HEK293 (cell line): ENCODE results near the gene SPTSSB.

Experiments
- CTCF ChIA-PET: fragments of 350-600 bp; formaldehyde crosslinking; extraction: SDS; loops from one replicate; lab custom pipeline; 2021; ENCODE audit warnings: antibody characterized with exemption; lab: Yijun Ruan, JAX
- POLR2A ChIA-PET: fragments of 300-600 bp; formaldehyde crosslinking; extraction: SDS; loops from one replicate; lab custom pipeline; 2020; ENCODE audit warnings: antibody characterized with exemption, inconsistent platforms; lab: Yijun Ruan, JAX
- H3K27ac ChIP-seq: fragments of 200-500 bp; sonication (Bioruptor generic); 2 replicates; pipeline ENCODE4 v1.5.1; 2014; ENCODE audit warnings: low read depth, low read length, control low read depth, inconsistent platforms; ENCODE audit errors: extremely low read depth
- H3K36me3 ChIP-seq, 2 experiments: fragments of 200-500 bp in 1 of 2; sonication (Bioruptor generic) in 1 of 2; 1 replicate in 1 of 2; 2 replicates in 1 of 2; pipeline ENCODE4 v1.5.1; 2014 to 2017; ENCODE audit warnings: inconsistent platforms in 2 of 2, low read length in 2 of 2; ENCODE audit not compliant: control insufficient read depth in 2 of 2, insufficient read depth in 1 of 2
- H3K4me1 ChIP-seq: fragments of 200-500 bp; sonication (Bioruptor generic); 2 replicates; pipeline ENCODE4 v1.5.1; 2014; ENCODE audit warnings: mild to moderate bottlenecking, low read length, inconsistent platforms; ENCODE audit not compliant: control insufficient read depth, insufficient read depth
- H3K4me3 ChIP-seq: 2 replicates; pipeline ENCODE4 v1.5.1; 2011; ENCODE audit warnings: low read depth, mild to moderate bottlenecking, control low read depth, low read length, moderate library complexity
- H3K9me3 ChIP-seq: fragments of 200-500 bp; sonication (Bioruptor generic); 2 replicates; pipeline ENCODE4 v1.5.1; 2014; ENCODE audit warnings: low read depth, low read length, inconsistent platforms; ENCODE audit not compliant: control insufficient read depth, insufficient read depth
- GLI2 ChIP-seq: fragments of 450-650 bp; formaldehyde crosslinking; IDR thresholded peaks from 2 replicates; pipeline ENCODE4; 2017; ENCODE audit warnings: missing biosample characterization, missing genetic modification characterization, low read depth, borderline replicate concordance
- IKZF3 ChIP-seq: fragments of 450-650 bp; IDR thresholded peaks from 2 replicates; pipeline ENCODE4 v1.5.0; 2018; ENCODE audit warnings: missing biosample characterization, mild to moderate bottlenecking, missing genetic modification characterization, moderate library complexity
- SALL2 ChIP-seq: fragments of 450-650 bp; formaldehyde crosslinking; IDR thresholded peaks from 2 replicates; pipeline ENCODE4 v1.5.0; 2017; ENCODE audit warnings: missing biosample characterization, mild to moderate bottlenecking, missing genetic modification characterization, borderline replicate concordance
- YY2 ChIP-seq: fragments of 450-650 bp; formaldehyde crosslinking; IDR thresholded peaks from 2 replicates; pipeline ENCODE4 v1.5.1; 2016; ENCODE audit warnings: missing biosample characterization, missing genetic modification characterization
- ZBTB1 ChIP-seq: fragments of 450-650 bp; formaldehyde crosslinking; IDR thresholded peaks from 2 replicates; pipeline ENCODE4 v1.5.1; 2016; ENCODE audit warnings: missing biosample characterization, missing genetic modification characterization
- ZNF114 ChIP-seq: fragments of 450-650 bp; formaldehyde crosslinking; IDR thresholded peaks from 2 replicates; pipeline ENCODE4 v1.5.0; 2017; ENCODE audit warnings: missing biosample characterization, missing genetic modification characterization
- ZNF202 ChIP-seq: fragments of 450-650 bp; formaldehyde crosslinking; IDR thresholded peaks from 2 replicates; pipeline ENCODE4 v1.5.1; 2016; ENCODE audit warnings: missing biosample characterization, missing genetic modification characterization, borderline replicate concordance
- ZNF214 ChIP-seq: fragments of 450-650 bp; formaldehyde crosslinking; IDR thresholded peaks from 2 replicates; pipeline ENCODE4 v1.5.1; 2017; ENCODE audit warnings: missing biosample characterization, mild to moderate bottlenecking, missing genetic modification characterization, borderline replicate concordance
- ZNF221 ChIP-seq: fragments of 450-650 bp; formaldehyde crosslinking; IDR thresholded peaks from 2 replicates; pipeline ENCODE4 v1.5.1; 2017; ENCODE audit warnings: missing biosample characterization, missing genetic modification characterization, borderline replicate concordance
- ZNF239 ChIP-seq: fragments of 450-650 bp; formaldehyde crosslinking; IDR thresholded peaks from 2 replicates; pipeline ENCODE4 v1.5.1; 2016; ENCODE audit warnings: missing biosample characterization, missing genetic modification characterization
- ZNF423 ChIP-seq: fragments of 450-650 bp; formaldehyde crosslinking; IDR thresholded peaks from 2 replicates; pipeline ENCODE4 v1.5.1; 2016; ENCODE audit warnings: missing biosample characterization, missing genetic modification characterization
- ZNF561 ChIP-seq: fragments of 450-650 bp; IDR thresholded peaks from 2 replicates; pipeline ENCODE4 v1.5.1; 2018; ENCODE audit warnings: missing biosample characterization, missing genetic modification characterization, borderline replicate concordance
- ZNF747 ChIP-seq: fragments of 450-650 bp; formaldehyde crosslinking; IDR thresholded peaks from 2 replicates; pipeline ENCODE4 v1.5.1; 2016; ENCODE audit warnings: missing biosample characterization, missing genetic modification characterization
- ZNF76 ChIP-seq: fragments of 450-650 bp; formaldehyde crosslinking; IDR thresholded peaks from 2 replicates; pipeline ENCODE4; 2016; ENCODE audit warnings: low read depth, missing biosample characterization, missing genetic modification characterization, borderline replicate concordance
- ZNF776 ChIP-seq: fragments of 450-650 bp; formaldehyde crosslinking; IDR thresholded peaks from 2 replicates; pipeline ENCODE4 v1.5.0; 2017; ENCODE audit warnings: missing biosample characterization, missing genetic modification characterization, borderline replicate concordance
- ZNF830 ChIP-seq: fragments of 450-650 bp; IDR thresholded peaks from 2 replicates; pipeline ENCODE4 v1.5.0; 2018; ENCODE audit warnings: missing biosample characterization, missing genetic modification characterization, low read depth, mild to moderate bottlenecking, moderate library complexity
- ZSCAN30 ChIP-seq: fragments of 450-650 bp; IDR thresholded peaks from 2 replicates; pipeline ENCODE4 v1.5.1; 2018; ENCODE audit warnings: missing biosample characterization, mild to moderate bottlenecking, missing genetic modification characterization, moderate library complexity
- TF ChIP-seq, protein P1 (sequence below): fragments of 450-650 bp; formaldehyde crosslinking; conservative IDR thresholded peaks from 2 replicates; pipeline ENCODE4 v1.5.1; 2016; ENCODE audit warnings: low read depth, missing biosample characterization, missing genetic modification characterization
- TF ChIP-seq, protein P2 (sequence below): fragments of 450-650 bp; formaldehyde crosslinking; IDR thresholded peaks from 2 replicates; pipeline ENCODE4 v1.5.1; 2016; ENCODE audit warnings: missing biosample characterization, missing genetic modification characterization
- TF ChIP-seq, protein P3 (sequence below): fragments of 450-650 bp; formaldehyde crosslinking; IDR thresholded peaks from 2 replicates; pipeline ENCODE4 v1.5.1; 2016; ENCODE audit warnings: missing biosample characterization, missing genetic modification characterization

The SPTSSB gene

DNA sequence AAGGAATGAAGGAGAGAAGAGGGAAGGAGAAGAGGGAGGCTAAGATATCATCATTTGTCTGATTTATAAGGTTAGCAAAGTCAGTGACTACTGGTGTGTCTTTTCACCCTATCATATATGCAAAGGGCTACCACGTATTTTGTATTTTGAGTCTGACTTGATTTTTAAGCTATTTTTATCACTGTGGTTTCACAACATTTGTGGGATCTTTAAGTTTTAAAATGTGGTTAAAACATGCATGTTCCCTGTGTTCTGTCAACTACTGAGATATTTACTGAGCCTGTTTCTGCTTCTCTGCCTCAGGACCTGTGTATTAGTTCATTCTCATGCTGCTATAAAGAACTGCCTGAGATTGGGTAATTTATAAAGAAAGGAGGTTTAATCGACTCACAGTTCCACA lies 22.5 kb upstream of the SPTSSB start:
- Histone ChIP-seq H3K36me3 (no peaks in the 10 kb centered on the region), H3K4me1 (no peaks in the 10 kb centered on the region), H3K9me3 (no peaks in the 10 kb centered on the region), H3K4me3 (no peak overlapping the region), H3K27ac (no peak overlapping the region)
- POLR2A ChIA-PET = no interaction called here
- TF ChIP-seq ZNF202 (tag by site-specific recombination) (no peak), ZNF221 (tag by site-specific recombination) (no peak), YY2 (tag by site-specific recombination) (no peak), ZBTB1 (tag by site-specific recombination) (no peak), ZNF114 (tag by site-specific recombination) (no peak), ZNF747 (tag by site-specific recombination) (no peak), IKZF3 (tag by site-specific recombination) (no peak), SALL2 (tag by site-specific recombination) (no peak), ZNF214 (tag by site-specific recombination) (no peak), ZNF561 (tag by site-specific recombination) (no peak), ZSCAN30 (tag by site-specific recombination) (no peak), ZNF76 (tag by site-specific recombination) (no peak), GLI2 (tag by site-specific recombination) (no peak)
- TF ChIP-seq, protein P1, sequence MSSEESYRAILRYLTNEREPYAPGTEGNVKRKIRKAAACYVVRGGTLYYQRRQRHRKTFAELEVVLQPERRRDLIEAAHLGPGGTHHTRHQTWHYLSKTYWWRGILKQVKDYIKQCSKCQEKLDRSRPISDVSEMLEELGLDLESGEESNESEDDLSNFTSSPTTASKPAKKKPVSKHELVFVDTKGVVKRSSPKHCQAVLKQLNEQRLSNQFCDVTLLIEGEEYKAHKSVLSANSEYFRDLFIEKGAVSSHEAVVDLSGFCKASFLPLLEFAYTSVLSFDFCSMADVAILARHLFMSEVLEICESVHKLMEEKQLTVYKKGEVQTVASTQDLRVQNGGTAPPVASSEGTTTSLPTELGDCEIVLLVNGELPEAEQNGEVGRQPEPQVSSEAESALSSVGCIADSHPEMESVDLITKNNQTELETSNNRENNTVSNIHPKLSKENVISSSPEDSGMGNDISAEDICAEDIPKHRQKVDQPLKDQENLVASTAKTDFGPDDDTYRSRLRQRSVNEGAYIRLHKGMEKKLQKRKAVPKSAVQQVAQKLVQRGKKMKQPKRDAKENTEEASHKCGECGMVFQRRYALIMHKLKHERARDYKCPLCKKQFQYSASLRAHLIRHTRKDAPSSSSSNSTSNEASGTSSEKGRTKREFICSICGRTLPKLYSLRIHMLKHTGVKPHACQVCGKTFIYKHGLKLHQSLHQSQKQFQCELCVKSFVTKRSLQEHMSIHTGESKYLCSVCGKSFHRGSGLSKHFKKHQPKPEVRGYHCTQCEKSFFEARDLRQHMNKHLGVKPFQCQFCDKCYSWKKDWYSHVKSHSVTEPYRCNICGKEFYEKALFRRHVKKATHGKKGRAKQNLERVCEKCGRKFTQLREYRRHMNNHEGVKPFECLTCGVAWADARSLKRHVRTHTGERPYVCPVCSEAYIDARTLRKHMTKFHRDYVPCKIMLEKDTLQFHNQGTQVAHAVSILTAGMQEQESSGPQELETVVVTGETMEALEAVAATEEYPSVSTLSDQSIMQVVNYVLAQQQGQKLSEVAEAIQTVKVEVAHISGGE (tag by site-specific recombination) = no peak
- TF ChIP-seq, protein P2, sequence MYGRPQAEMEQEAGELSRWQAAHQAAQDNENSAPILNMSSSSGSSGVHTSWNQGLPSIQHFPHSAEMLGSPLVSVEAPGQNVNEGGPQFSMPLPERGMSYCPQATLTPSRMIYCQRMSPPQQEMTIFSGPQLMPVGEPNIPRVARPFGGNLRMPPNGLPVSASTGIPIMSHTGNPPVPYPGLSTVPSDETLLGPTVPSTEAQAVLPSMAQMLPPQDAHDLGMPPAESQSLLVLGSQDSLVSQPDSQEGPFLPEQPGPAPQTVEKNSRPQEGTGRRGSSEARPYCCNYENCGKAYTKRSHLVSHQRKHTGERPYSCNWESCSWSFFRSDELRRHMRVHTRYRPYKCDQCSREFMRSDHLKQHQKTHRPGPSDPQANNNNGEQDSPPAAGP (tag by site-specific recombination) = no peak
- TF ChIP-seq, protein P3, sequence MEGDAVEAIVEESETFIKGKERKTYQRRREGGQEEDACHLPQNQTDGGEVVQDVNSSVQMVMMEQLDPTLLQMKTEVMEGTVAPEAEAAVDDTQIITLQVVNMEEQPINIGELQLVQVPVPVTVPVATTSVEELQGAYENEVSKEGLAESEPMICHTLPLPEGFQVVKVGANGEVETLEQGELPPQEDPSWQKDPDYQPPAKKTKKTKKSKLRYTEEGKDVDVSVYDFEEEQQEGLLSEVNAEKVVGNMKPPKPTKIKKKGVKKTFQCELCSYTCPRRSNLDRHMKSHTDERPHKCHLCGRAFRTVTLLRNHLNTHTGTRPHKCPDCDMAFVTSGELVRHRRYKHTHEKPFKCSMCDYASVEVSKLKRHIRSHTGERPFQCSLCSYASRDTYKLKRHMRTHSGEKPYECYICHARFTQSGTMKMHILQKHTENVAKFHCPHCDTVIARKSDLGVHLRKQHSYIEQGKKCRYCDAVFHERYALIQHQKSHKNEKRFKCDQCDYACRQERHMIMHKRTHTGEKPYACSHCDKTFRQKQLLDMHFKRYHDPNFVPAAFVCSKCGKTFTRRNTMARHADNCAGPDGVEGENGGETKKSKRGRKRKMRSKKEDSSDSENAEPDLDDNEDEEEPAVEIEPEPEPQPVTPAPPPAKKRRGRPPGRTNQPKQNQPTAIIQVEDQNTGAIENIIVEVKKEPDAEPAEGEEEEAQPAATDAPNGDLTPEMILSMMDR (tag by site-specific recombination) = no peak
- CTCF ChIA-PET = no interaction called here

DNA sequence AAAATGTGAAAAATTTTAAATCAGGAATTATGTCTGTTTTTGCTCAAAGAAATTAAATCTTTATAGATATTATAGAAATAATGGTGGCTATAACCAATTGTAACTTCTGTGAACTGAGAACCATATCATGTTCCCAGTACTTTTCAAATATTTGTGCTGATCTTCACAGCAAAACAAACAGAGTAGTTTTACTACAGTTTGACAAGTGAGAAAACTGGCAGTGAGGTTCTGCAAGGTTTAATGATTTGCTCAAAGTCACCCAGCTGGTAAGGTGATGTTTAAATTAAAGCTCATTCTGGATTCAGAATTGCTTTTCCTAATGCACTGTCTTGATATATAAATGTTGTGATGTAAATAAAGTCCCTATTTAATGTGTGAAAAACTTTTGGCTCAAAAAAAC lies 22.0 kb upstream of the SPTSSB start:
- Histone ChIP-seq H3K36me3 (no peaks in the 10 kb centered on the region), H3K4me3 (no peak overlapping the region)
- ChIA-PET POLR2A (no interaction called here), CTCF (no interaction called here)
- TF ChIP-seq ZNF423 (tag by site-specific recombination) (no peak), ZNF747 (tag by site-specific recombination) (no peak), ZNF830 (tag by site-specific recombination) (no peak), ZNF239 (tag by site-specific recombination) (no peak), ZNF776 (tag by site-specific recombination) (no peak)
- TF ChIP-seq, all 188 proteins: peak for 0
- H3K4me1 ChIP-seq = no peaks in the 10 kb centered on the region
- no peak overlapping the region for H3K27ac ChIP-seq
- H3K9me3 ChIP-seq = no peaks in the 10 kb centered on the region
